GM12878 (cell line): Measurements from ENCODE around the gene SYNPO. TPM values are rescaled to one million over a fixed set of nuclear protein-coding genes. Genes with fewer than 3 reads are reported as not detected.

Source experiments
- ATAC-seq: fragments of 200-7000 bp; cut with Tn5 transposase; 3 replicates; pipeline ENCODE4 v1.9.1; 2020; ENCODE audit warnings: mild to moderate bottlenecking, moderate library complexity
- BruUV-seq: library from RNA; stranded (reverse); fragments of 400-500 nt; replicated peaks from 2 replicates; lab custom pipeline; 2021; lab: Mats Ljungman, UMichigan
- CTCF ChIA-PET: fragments of 300-600 bp; sonication (Branson Sonifier 250); formaldehyde crosslinking; extraction: SDS; loops from one replicate; lab custom pipeline; 2021; ENCODE audit warnings: inconsistent platforms; lab: Yijun Ruan, JAX
- POLR2A ChIA-PET: fragments of 350-600 bp; formaldehyde crosslinking; extraction: SDS; loops from one replicate; lab custom pipeline; 2021; ENCODE audit warnings: inconsistent platforms; lab: Charles Lee
- RAD21 ChIA-PET: fragments of 300-600 bp; sonication (Branson Sonifier 250); formaldehyde crosslinking; loops from one replicate; lab custom pipeline; 2023; ENCODE audit warnings: antibody characterized with exemption; ENCODE audit not compliant: unreplicated experiment; lab: Charles Lee
- SMC1A ChIA-PET: fragments of 300-600 bp; sonication (Branson Sonifier 250); formaldehyde crosslinking; loops from one replicate; lab custom pipeline; 2023; ENCODE audit not compliant: unreplicated experiment, uncharacterized antibody; lab: Charles Lee
- DNase-seq: peaks from one replicate; pipeline ENCODE4 v3.0.0-alpha.2; 2011; ENCODE audit warnings: low read depth, low spot score
- FAIRE-seq: peaks from 3 replicates; lab custom pipeline; 2011; peaks lifted over from hg19 to GRCh38; lab: Jason Lieb, UNC
- H2AFZ ChIP-seq: 2 replicates; pipeline ENCODE4 v1.6.0; 2011; ENCODE audit warnings: low read depth, low read length, control low read depth; ENCODE audit not compliant: control insufficient read depth
- H3K27ac ChIP-seq: 2 replicates; pipeline ENCODE4 v1.5.1; 2011; ENCODE audit warnings: control low read depth; ENCODE audit not compliant: control insufficient read depth, insufficient read depth
- H3K27me3 ChIP-seq, 2 experiments: replicated peaks in 1 of 2; 2 replicates each; pipeline versions ENCODE4 v1.6.0 to v1.6.1; 2011; ENCODE audit warnings: low read length in 1 of 2; ENCODE audit not compliant: control insufficient read depth in 2 of 2, insufficient read depth in 2 of 2
- H3K36me3 ChIP-seq, 2 experiments: 2 replicates each; pipeline ENCODE4 v1.5.1; 2011; ENCODE audit warnings: low read length in 1 of 2; ENCODE audit not compliant: control insufficient read depth in 2 of 2, insufficient read depth in 2 of 2
- H3K4me1 ChIP-seq: 2 replicates; pipeline ENCODE4 v1.6.1; 2011; ENCODE audit warnings: mild to moderate bottlenecking, low read length, moderate library complexity, mixed read lengths; ENCODE audit not compliant: control insufficient read depth, insufficient read depth
- H3K4me2 ChIP-seq: 2 replicates; pipeline ENCODE4 v1.6.0; 2011; ENCODE audit warnings: control low read depth; ENCODE audit not compliant: control insufficient read depth, insufficient read depth
- H3K4me3 ChIP-seq: fragments of 200-600 bp; sonication (generic); 2 replicates; pipeline ENCODE4 v1.5.1; 2016
- H3K79me2 ChIP-seq: 2 replicates; pipeline ENCODE4 v1.6.0; 2011; ENCODE audit warnings: low read length; ENCODE audit not compliant: control insufficient read depth, insufficient read depth
- H3K9ac ChIP-seq: 2 replicates; pipeline ENCODE4 v1.8.0; 2011; ENCODE audit warnings: low read length, control low read depth, mixed read lengths; ENCODE audit not compliant: control insufficient read depth, insufficient read depth
- H3K9me3 ChIP-seq: replicated peaks from 3 replicates; pipeline ENCODE4 v1.5.1; 2011; ENCODE audit warnings: mild to moderate bottlenecking, low read length; ENCODE audit not compliant: control insufficient read depth, insufficient read depth
- H4K20me1 ChIP-seq: 2 replicates; pipeline ENCODE4 v1.6.0; 2011; ENCODE audit not compliant: control insufficient read depth, insufficient read depth
- CUX1 ChIP-seq: IDR thresholded peaks from 2 replicates; pipeline ENCODE4 v1.6.1; 2012; ENCODE audit warnings: improper control_type of control experiment, low read depth, low read length; ENCODE audit not compliant: insufficient replicate concordance
- GABPA ChIP-seq: IDR thresholded peaks from 2 replicates; pipeline ENCODE4 v1.6.1; 2014; ENCODE audit warnings: antibody characterized with exemption, low read depth, mild to moderate bottlenecking, inconsistent platforms
- MLLT1 ChIP-seq: fragments of 450-650 bp; IDR thresholded peaks from 2 replicates; pipeline ENCODE4 v1.6.1; 2016; ENCODE audit warnings: mild to moderate bottlenecking
- PRDM15 ChIP-seq: fragments of 450-650 bp; formaldehyde crosslinking; IDR thresholded peaks from 2 replicates; pipeline ENCODE4 v1.4.0; 2020; ENCODE audit warnings: mild to moderate bottlenecking, moderate library complexity
- RELA ChIP-seq: fragments of 450-650 bp; IDR thresholded peaks from 2 replicates; pipeline ENCODE4 v1.8.0; 2014; ENCODE audit warnings: borderline replicate concordance; ENCODE audit not compliant: partially characterized antibody
- SMC3 ChIP-seq: IDR thresholded peaks from 2 replicates; pipeline ENCODE4 v1.6.1; 2011; ENCODE audit warnings: low read length, improper control_type of control experiment, borderline replicate concordance
- ZBTB4 ChIP-seq: fragments of 450-650 bp; formaldehyde crosslinking; IDR thresholded peaks from 2 replicates; pipeline ENCODE4 v1.4.0; 2022; ENCODE audit warnings: mild to moderate bottlenecking, moderate library complexity
- ZNF24 ChIP-seq: fragments of 450-650 bp; IDR thresholded peaks from 2 replicates; pipeline ENCODE4 v1.6.1; 2017; ENCODE audit warnings: antibody characterized with exemption, mild to moderate bottlenecking
- WGBS: methylation state at CpG from one replicate; pipeline ENCODE4 v1.1.6; 2016; ENCODE audit warnings: low lambda C conversion rate; ENCODE audit not compliant: insufficient replicate concordance, insufficient coverage; ENCODE audit errors: missing lambda C conversion rate; 5-methylcytosine and 5-hydroxymethylcytosine counted together
- in situ Hi-C: fragments of 300-500 bp; cut with MboI; formaldehyde crosslinking; loops from 9 replicates; pipeline ENCODE4 v1.14.3; 2018; ENCODE audit warnings: mixed read lengths
- intact Hi-C: fragments of 100-400 bp; cut with micrococcal nuclease; formaldehyde crosslinking; loops from one replicate; pipeline ENCODE4 v1.14.2; 2022; ENCODE audit not compliant: unreplicated experiment
- polyA plus RNA-seq, 11 experiments: library from polyadenylated mRNA; depleted of rRNA in 4 of 11; unstranded in 6 of 11; stranded (reverse) in 5 of 11; fragments of >200 nt; fragmentation: Nextera tagmentation in 4 of 11; fragmentation: Illumina TruSeq in 1 of 11; extraction: Ambion mirVana in 4 of 11; extraction: Trizol in 1 of 11; gene quantifications; 1 replicate in 1 of 11; 2 replicates in 10 of 11; pipeline versions ENCODE4 v1.2.1 to v1.2.3, GENCODE V29; 2011 to 2016; ENCODE audit warnings: inconsistent platforms in 2 of 11, missing spikeins in 2 of 11, low read depth in 1 of 11
- total RNA-seq, 4 experiments: library from RNA; depleted of rRNA in 3 of 4; stranded (reverse); fragments of >200 nt in 3 of 4; fragmentation: Illumina TruSeq in 1 of 4; extraction: Trizol in 1 of 4; gene quantifications; 2 replicates each; pipeline versions ENCODE4 v1.2.1 to v1.2.3, GENCODE V29; 2013 to 2021

SYNPO gene
- total and polyA plus RNA-seq, 10 of the 15 experiments (the other 5 are each of a cell fraction or from before 2014, with no cell fraction given) = 0.77 to 21.0 (median 3.9) TPM

- Histone ChIP-seq H4K20me1 (no peaks in the 10 kb centered on the region), H3K27me3 (no peaks in the 10 kb centered on the region), H3K4me2 (peak overlapping the region; percentile 73), H2AFZ (no peak overlapping the region; the same call in 1 of the 2 replicates), H3K4me3 (peak overlapping the region; percentile 91), H3K27ac (peak overlapping the region; percentile 59), H3K4me1 (peaks cover 39% of the 10 kb centered on the region), H3K79me2 (peaks cover 35% of the 10 kb centered on the region), H3K36me3 (no peaks in the 10 kb centered on the region), H3K9me3 (no peaks in the 10 kb centered on the region), H3K9ac (peak overlapping the region; percentile 58)
- in situ Hi-C loops = no loop called here
- no TSS peak for BruUV-seq
- intact Hi-C loops = loop anchor here (1.0 to 10.0 kb wide), 2 partner anchors 64 to 172 kb away; no protein-coding TSS in a partner anchor
- RAD21 ChIA-PET = interaction anchor here (0.8 to 2.3 kb wide), 15 partner anchors 14 to 585 kb away, joined by 3 to 17 read pairs (median 5); partner anchors contain the start of genes IRGM and RBM22
- POLR2A ChIA-PET = interaction anchor here (0.5 to 2.7 kb wide), 10 partner anchors 15 to 216 kb away, joined by 3 to 25 read pairs (median 4); partner anchors contain the start of gene CD74
- WGBS = 32% methylated on average over 5 of the region's 5 CpGs
- ATAC-seq (peak; percentile 11), DNase-seq (no peak), FAIRE-seq (no peak)
- SMC1A ChIA-PET = interaction anchor here (0.7 to 3.1 kb wide), 16 partner anchors 11 to 219 kb away, joined by 3 to 21 read pairs (median 4); partner anchors contain the start of genes IRGM and RBM22
- CTCF ChIA-PET = interaction anchor here (0.7 to 3.2 kb wide), 9 partner anchors 16 to 74 kb away, joined by 3 to 17 read pairs (median 5); partner anchors contain the start of gene RBM22
- TF ChIP-seq MLLT1 (no peak), SMC3 (no peak), RELA (no peak), PRDM15 (CRISPR knock-in tag) (no peak), ZNF24 (no peak), CUX1 (no peak), GABPA (no peak), ZBTB4 (CRISPR knock-in tag) (no peak)
These were observed 13.6 kb upstream of the SYNPO start for GRCh38 chr5:150626853-150627276.
